ENCODE measurements around the gene RIMS4.
A peak's percentile ranks its signal among the peaks of the same experiment; 100 is the strongest.

The RIMS4 gene

GRCh38 chr20:44715499-44716308, 94.6 kb downstream of the RIMS4 start:
- no peak for DNase-seq

GRCh38 chr20:44714701-44715498, 95.4 kb downstream of the RIMS4 start, which contains the start of gene CCN5:
TSS of gene CCN5 (plus strand) at chr20:44715369. CDS start at chr20:44715391, 22 bp downstream.
- peak; percentile 64 for DNase-seq

GRCh38 chr20:44714102-44714700, 96.1 kb downstream of the RIMS4 start:
- DNase-seq = no peak

- DNase-seq = no peak
These were observed 99.1 kb downstream of the RIMS4 start for GRCh38 chr20:44711237-44711636.

- DNase-seq = no peak
These were observed 100.5 kb downstream of the RIMS4 start for GRCh38 chr20:44709797-44710196.

- no peak for DNase-seq
These were observed 101.0 kb downstream of the RIMS4 start for GRCh38 chr20:44709380-44709779.

GRCh38 chr20:44707018-44707579, 103.2 kb downstream of the RIMS4 start:
- DNase-seq = no peak

GRCh38 chr20:44706301-44707017, 103.9 kb downstream of the RIMS4 start:
- DNase-seq = no peak

GRCh38 chr20:44705364-44706094, 104.8 kb downstream of the RIMS4 start:
- DNase-seq = no peak

- no peak for DNase-seq
These were observed 105.8 kb downstream of the RIMS4 start for GRCh38 chr20:44704551-44704971.

GRCh38 chr20:44703956-44704488, 106.3 kb downstream of the RIMS4 start:
- no peak for DNase-seq

GRCh38 chr20:44703183-44703925, 107.0 kb downstream of the RIMS4 start:
- no peak for DNase-seq

- DNase-seq = no peak
These were observed 107.6 kb downstream of the RIMS4 start for GRCh38 chr20:44702776-44703175.

GRCh38 chr20:44701858-44702256, 108.5 kb downstream of the RIMS4 start:
- no peak for DNase-seq

Measured in COR-L47 (cell line).